Measurements from ENCODE around the gene SMCR8. TPM values are rescaled to one million over a fixed set of nuclear protein-coding genes. Genes with fewer than 3 reads are reported as not detected.

The SMCR8 gene
- total RNA-seq, 1 experiment from 2014 or later, result 22.4 TPM

DNA sequence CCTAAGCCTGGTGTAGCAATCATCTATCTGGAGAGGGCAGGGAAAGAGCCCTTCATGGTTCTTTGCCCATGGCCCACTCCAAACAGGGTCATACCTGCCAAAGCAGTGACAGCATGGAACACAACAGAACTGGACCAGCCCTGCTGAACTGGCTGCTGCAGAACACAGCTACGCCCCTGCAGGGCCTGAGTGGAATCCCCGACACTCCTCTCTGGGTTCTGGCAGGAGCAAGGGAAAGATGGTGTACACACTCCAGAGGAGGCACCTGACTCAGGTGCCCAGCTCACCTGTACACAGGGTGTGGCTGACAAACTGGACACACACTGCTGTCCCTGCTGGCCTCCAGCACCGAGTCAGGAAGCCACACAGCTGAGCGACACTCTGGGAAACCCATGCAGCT lies 34.8 kb upstream of the SMCR8 start:
- Histone ChIP-seq H4K8ac (replicated peaks; ENCODE audit: insufficient read length, low read depth, low read length) (no peak overlapping the region), H3T11ph (ENCODE audit: low read length) (no peak overlapping the region), H4K20me1 (ENCODE audit: control insufficient read depth, insufficient read depth, insufficient read length) (no peaks in the 10 kb centered on the region), H2BK20ac (ENCODE audit: low read depth, low read length, poor library complexity, severe bottlenecking) (no peak overlapping the region), H3K4me1 (ENCODE audit: insufficient read depth, low read length) (no peaks in the 10 kb centered on the region), H3K9ac (ENCODE audit: extremely low read depth, insufficient read length, low read length) (no peak overlapping the region), H3K56ac (ENCODE audit: insufficient read length, low read depth, low read length) (no peak overlapping the region), H2AK5ac (ENCODE audit: insufficient read length, low read length) (no peak overlapping the region), H3K4me2 (ENCODE audit: insufficient read depth, insufficient read length, low read length) (no peak overlapping the region), H3K9me3 (ENCODE audit: control insufficient read depth, low read depth, low read length) (no peaks in the 10 kb centered on the region), H2BK120ac (ENCODE audit: low read depth, low read length, poor library complexity, severe bottlenecking) (no peak overlapping the region), H3K79me2 (ENCODE audit: insufficient read depth, low read length) (no peaks in the 10 kb centered on the region), H4K5ac (ENCODE audit: insufficient read length, low read depth, low read length) (no peak overlapping the region), H3K23ac (ENCODE audit: insufficient read length, low read depth, low read length) (no peak overlapping the region), H3K23me2 (ENCODE audit: insufficient read length, low read depth, low read length, poor library complexity, severe bottlenecking) (no peaks in the 10 kb centered on the region), H2AFZ (ENCODE audit: low read length) (no peak overlapping the region), H3K27ac (ENCODE audit: insufficient read length, low read depth, low read length) (no peak overlapping the region), H2BK5ac (ENCODE audit: insufficient read length, low read length) (no peak overlapping the region), H3K27me3 (ENCODE audit: insufficient read depth, low read length) (no peaks in the 10 kb centered on the region), H2BK15ac (ENCODE audit: low read depth, low read length) (no peak overlapping the region), H4K91ac (ENCODE audit: insufficient read length, low read depth, low read length) (no peak overlapping the region), H3K14ac (ENCODE audit: insufficient read depth, low read length) (no peak overlapping the region), H3K79me1 (ENCODE audit: insufficient read depth, low read depth, low read length, poor library complexity, severe bottlenecking) (no peaks in the 10 kb centered on the region), H3K18ac (ENCODE audit: insufficient read length, low read depth, low read length) (no peak overlapping the region), H3K4ac (ENCODE audit: low read depth, low read length) (no peak overlapping the region), H2BK12ac (ENCODE audit: insufficient read length, low read depth, low read length) (no peak overlapping the region)
- no CpG with 5 or more reads among the region's 4 CpGs for WGBS (ENCODE audit: extremely low coverage, insufficient read length, low lambda C conversion rate)
- no peaks in the 10 kb centered on the region for H3K9me3 Mint-ChIP-seq
- no peak overlapping the region; a peak in 1 of 7 replicates for H3K27ac Mint-ChIP-seq
- no peaks in the 10 kb centered on the region for H3K27me3 Mint-ChIP-seq (ENCODE audit: low read depth)
- no peak overlapping the region for H3K4me3 Mint-ChIP-seq
- no peak for DNase-seq
- TF ChIP-seq CTCF (conservative IDR thresholded peaks at IDR 0.05), result no peak
- H3K4me1 Mint-ChIP-seq, result no peaks in the 10 kb centered on the region
- peaks cover 45 to 87% (median 82%) of the 10 kb centered on the region in 3 experiments; a peak in 6 of 7 replicates for H3K36me3 Mint-ChIP-seq (ENCODE audit: insufficient read depth in 1 of 3, low read depth in 3 of 3)
